Measurements from ENCODE around the gene UEVLD.

GRCh38 chr11:18492888-18493287 is 95.6 kb downstream of the UEVLD start:
- no peak for TF ChIP-seq CTCF (IDR thresholded peaks at IDR 0.05)
- no peak for TF ChIP-seq POLR2A (IDR thresholded peaks at IDR 0.05)
